ELF-1 (cell line): ENCODE data around the gene BHLHE23.

ENCODE experiments used
- DNase-seq: peaks from one replicate; pipeline ENCODE4 v3.0.0-alpha.2; 2016; ENCODE audit warnings: low read depth, low spot score

BHLHE23 gene

DNA sequence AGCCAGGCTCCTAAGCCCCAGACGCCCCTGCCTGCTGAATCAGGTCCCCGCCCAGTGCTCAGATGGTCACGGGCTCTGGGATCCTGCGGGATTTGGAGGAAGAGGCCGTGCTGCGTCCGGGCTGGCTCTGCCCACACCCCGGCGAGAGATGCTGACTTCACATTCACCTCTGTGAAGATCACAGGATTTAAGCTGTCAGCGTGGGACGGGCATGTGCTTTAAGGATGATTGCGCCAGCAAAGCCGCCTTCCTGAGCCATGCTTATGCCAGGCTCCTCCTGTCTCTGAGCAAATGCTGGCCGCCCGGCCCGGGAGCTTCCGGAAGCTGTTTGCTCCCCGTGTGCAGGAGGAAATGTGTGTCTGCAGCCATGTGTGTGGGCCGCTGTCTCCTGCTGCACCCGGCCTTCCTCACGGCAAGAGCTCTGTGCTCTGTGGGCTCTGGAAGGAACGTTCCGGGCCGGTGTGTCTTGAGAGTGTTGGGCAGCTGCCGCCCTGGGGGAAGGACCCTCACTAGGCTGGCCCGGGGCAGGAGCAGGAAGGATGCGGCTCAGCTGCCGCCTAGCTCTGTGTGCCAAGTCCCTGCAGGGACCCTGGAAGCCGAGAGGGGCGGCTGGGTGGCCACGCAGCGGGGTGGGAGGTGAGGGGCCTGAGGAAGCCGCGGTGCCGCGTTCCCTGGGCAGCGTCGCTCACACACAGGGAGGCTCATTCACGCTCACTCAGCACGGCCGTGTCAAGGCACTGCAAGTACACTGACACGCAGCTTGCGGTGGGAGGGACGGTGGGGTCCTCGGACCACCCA is 19.0 kb upstream of the BHLHE23 start:
- DNase-seq, result no peak

DNA sequence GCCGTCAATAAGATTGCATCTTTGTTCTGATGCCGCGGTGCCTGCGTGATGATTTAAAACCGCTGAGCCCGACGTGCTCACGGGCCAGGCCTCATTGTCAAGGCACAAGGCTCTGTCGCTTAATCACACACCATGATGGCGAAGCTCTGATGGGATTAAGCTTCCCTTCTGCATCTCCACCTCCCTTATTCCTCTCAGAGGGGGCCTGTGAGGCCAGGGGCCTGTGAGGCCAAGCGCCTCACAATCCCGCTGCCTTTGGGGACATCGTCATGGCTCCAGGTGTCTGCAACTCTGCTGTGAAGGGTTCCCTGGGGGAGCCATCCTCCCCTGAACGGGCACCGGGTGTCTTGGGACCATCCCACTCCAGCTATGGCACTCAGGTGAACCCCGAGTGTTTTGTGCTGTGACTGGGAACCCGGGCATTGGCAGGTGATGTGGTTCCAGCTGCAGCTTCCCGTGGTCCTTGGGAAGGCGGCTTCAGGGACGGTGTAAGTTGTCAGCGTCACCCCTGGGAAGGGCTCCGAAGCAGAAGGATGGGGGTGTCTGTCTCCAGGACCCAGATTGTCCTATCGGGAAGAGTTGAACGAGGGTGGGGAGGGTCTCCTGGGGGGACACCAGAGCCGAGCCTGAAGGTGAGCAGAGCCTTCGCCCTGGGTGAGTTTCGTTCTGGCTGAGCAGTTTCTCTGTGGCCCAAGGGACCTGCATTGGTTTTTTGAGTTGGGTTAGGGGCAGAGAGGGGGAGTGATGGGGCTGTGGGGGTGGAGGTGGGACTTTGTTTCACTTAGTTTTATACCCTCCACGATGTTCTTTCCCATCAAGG is 18.0 kb upstream of the BHLHE23 start:
- no peak for DNase-seq

DNA sequence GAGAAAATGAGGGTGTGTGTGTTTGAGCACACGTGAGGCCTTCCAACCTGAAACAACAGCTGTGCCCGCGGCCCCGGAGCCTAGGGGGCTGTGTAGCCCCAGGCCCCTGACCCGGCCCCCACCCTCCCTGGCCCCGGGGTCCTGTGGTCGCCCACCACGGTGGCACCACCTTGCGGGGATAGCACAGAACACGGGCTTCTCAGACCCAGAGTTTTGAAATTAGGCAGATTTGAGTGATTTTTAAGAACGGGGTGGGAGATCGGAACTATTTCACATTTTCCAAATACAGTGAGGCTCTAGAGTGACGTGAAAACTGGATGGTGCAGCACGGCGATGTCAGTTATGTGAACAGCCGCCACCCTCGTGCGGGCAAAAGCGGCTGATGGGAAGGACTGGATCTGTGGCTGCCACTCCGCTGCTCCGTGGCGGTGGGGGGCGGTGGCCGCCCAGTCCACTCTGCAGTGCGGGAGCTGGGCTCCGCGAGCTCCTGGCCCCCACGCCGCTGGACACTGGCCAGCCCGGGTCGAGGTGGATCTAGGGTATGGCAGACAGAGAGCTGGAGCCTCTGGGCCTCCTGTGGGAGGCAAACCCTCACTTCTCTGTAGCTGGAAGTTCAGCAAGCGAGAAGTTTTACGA is 17.3 kb upstream of the BHLHE23 start:
- DNase-seq, result no peak

DNA sequence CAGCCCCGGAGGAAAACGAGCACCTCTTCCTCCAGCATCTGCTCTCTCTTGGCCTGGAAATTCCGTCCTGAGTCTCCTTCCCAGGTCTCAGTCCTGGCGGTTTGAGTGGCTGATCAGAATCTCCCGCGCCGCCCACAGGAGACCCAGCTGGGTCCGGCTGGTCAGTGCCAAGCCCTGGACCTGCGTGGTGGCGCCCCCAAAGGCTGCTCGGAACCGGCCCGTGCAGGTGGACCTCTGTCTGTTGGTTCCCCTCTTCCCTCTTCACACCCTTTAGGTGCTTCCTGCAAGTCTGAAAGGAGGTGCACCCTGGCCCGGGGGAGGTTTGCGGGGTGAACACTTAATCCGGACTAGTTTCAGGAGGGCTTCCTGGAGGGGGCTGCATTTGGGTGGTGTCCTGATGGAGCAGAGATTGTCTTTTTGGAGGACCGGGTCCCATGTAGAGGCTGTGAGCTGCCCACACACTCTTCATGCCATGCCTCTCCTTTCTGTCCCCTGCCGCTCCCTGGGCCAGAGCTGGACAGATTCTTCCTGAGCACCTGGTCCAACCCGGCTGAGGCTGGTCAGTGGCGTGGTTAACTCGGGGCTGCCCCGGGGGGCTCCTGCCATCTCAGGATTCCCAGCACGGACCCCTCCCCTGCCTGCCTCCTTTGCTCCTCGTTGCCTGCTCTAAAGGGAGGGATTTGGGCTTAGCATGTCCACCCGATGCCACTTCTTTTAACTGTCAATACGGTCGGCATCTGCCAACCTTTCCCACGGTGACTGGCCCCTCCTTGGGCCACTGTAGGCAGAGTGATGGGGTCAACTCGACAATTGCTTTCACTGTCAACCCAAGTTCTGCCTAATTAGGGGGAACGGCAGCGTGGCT is 16.5 kb upstream of the BHLHE23 start:
- no peak for DNase-seq

DNA sequence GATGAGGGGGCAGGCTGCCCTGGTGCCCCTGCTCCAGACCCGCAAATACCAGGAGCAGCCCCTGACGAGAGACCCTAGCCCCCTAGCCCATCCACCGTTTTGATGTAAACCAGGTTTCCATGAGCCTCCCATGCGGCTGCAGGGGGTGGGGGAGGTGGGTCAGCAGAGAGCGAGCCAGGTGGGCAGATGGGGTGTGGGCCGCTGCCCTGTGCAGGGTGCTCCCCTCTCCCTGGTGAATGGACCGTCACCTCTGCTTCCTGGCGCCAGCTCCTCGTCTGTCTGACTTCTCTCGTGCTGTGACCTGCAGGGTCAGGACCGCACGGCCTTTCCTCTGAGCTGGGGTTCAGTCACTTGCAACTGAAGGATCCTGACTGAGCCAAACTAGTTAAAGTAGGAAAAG is 15.7 kb upstream of the BHLHE23 start:
- DNase-seq, result no peak

DNA sequence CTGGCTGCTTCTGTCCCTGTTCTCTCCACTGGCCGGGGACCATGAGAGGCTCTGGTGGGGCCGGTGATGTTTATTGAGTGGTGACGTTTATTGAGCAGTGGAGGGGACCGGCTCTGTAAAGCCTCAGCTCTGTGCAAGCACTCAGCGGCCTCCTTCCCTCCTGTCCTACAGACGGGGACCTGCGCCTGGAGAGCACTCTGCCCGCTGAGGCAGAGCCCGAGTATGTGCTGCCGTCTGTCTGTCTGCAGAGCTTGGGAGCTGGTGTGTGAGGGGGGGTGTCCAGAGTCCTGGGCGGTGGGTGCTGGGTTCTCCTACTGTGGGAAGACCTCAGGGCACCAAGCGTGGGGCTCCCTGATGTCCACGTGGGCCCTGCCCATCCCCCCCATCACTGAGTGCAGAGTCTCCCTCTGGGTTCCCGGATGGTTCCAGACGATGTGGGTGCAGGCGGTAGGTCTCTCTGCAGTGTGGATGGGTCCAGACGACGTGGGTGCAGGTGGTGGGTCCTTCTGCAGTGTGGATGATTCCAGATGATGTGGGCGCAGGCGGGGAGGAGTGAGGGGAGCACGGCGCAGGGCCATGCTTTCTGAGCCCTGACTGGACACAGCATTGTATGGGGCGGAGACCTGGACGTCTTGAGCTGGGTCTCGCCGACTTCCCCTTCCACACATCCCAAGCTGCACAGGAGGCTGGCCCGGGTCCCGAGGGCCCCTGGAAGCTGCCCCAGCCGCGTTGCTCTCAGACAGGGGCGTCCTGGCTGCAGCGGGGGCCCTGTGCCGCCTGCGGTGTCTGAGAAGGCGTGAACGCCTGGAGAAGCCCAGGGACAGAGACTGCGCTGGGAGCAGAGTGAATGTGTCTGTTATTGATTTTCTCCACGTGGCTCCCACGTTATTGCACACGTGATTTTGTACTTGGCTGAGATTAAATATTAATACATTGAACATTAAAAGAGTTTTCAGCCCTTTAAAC is 14.9 kb upstream of the BHLHE23 start:
- no peak for DNase-seq

DNA sequence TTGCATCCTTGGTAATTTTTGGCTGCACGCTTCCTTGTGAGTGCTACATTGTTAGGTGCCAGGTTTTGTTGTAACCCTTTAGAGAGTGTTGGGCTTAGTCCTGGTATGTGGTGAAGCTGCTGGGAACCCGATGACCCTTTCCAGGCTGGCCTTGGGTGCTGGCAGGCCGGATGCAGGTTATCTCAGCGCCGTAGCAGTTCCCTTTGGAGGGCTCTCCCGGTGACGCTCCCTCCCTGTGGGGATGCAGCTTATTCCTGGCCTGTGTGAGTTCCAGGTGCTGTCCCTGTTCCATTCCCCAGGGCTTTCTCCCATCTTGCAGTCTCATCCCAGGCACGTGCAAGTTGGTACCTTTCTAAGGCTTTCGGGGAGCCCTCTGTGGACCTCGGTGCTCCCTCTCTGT is 13.9 kb upstream of the BHLHE23 start:
- no peak for DNase-seq

DNA sequence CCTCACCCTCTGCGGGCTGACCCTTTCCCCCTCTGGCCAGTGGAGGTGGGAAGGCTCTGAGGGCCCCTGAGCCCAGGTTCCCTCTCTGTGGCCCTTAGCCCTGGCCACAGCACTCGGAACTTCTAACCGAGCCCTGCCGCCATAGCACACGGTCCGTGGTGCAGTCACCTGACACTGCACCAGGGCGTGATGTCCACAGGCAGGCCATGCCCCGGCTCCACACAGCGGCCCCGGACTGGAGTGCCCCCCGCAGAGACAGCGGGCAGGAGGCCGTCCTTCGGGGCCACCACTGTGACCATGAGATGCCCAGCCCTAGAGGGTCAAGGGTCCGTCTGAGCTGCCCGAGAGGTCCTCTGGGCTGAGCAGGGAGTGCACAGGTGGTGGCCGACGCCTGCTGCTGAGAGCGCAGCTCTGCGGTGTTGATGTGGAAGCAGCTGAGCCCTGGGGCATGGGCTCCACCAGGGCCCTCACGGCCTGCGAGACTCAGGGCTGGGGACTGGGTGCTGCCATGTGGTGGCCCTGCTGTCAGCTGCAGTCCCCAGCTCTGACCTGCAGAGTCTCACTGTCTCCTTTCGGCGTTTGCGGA is 11.2 kb upstream of the BHLHE23 start:
- DNase-seq, result no peak

DNA sequence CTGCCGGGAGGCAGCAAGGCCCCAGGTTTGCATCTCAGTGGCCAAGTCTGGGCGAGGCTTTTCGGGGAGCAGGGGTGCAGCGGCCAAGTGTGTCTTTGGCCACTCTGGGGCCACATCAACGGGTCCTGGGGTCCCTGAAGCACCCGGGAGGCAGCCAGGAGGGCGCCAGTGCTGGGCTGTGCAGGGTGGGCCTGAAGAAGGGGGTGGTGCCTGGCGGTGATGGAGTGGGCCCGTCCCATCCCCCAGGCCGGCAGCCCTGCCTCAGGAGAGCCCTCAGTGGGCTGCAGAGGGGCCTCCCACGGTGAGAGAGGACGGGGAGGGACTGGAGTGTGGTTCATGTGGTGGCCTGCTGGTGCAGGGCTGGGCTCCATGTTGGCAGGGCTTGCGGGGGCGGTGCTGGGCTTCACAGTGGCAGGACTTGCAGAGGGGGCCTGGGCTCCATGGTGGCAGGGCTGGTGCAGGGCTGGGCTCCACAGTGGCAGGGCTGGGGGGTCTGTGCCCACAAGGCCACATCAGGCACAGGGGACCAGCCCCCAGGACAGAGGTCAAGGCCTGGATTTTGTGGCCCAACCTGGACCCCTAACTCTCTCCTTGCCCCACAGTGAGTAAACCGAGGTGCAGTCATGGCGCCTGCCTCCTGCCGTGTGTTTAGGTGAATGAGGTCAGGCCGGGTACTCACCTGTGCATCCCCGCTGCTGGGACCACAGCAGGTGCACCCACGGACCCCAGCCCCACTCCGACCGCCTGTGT is 10.5 kb upstream of the BHLHE23 start:
- no peak for DNase-seq

DNA sequence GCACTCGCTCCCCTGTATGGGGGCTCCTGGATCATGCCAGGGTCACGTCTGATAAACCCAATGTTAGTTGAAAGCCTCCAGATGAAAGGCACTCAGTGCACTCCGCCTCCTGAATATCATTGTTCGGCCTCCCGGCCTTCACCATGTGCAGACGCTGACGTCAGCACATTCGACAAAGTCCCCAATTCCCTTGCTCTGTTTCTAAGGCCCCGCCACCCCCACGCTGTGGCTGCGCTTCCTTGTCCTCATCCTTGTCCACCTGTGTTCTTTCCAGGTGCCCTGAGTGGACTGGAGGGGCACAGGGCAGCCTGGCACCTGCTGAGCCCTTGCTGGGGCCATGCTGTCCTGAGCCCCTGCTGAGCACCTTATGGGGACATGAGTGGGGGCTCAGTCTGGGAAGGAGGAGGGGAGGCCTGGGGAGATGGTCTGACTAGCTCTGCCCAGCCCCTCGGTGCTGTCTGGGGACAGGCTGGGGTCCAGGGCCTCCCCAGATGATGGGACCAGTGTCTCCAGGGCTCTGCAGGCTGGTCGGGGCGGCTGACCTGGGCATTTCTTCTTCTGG is 9.8 kb upstream of the BHLHE23 start:
- no peak for DNase-seq

DNA sequence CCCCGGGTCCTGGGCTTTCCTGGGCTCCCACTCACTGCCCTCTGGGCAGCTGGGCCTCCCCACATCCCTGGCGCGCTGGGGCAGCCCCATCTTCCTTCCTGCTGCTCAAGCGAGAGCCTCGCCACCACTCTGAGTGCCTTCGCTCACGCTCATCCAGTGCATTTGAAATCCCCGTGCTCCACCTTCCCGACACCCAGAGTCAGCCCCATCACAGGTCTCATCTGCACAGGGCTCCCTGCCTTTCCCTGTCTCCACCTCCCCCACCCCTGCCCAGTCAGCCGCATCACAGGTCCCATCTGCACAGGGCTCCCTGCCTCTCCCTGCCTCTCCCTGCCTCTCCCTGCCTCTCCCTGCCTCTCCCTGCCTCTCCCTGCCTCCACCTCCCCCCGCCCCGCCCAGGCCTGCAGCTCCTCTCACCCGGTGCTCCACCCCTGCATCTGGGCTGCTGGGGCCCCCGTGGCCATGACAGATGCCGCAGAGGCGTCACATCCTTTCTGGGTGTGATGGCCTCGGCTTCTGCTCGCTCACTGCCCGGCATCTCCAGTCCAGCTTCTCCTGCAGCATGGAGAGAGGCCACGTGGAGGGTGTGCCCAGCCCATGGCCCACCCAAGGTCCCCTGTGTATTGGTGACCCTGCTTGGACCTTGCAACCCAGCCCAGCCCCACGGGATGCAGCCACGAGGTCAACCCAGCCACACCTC is 9.0 kb upstream of the BHLHE23 start:
- DNase-seq, result no peak

DNA sequence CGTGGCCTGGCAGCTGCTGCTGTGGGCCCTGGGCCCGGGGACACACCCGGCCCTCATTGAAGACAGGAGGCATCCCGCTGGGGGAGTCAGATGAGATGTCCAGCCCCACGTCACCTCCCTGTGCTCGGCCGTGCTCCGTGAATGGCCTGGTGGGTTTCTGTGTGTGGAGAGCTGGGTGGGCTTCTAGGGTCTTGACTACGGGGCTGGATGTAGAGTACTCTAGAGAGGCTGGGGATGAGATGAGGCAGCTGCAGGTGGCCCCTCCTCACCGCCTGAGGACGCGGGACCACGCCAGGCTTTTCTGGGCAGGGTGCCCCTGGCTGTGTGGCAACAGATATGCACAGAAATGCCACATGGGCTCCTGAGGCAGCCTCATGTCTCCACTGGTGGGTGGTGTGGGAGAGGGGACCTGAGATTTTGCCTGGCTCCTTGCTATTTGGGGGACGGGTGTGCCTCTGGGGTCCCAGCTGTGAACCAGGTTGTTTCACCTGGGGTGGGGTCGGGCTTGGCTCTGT is 8.4 kb upstream of the BHLHE23 start:
- DNase-seq, result no peak

DNA sequence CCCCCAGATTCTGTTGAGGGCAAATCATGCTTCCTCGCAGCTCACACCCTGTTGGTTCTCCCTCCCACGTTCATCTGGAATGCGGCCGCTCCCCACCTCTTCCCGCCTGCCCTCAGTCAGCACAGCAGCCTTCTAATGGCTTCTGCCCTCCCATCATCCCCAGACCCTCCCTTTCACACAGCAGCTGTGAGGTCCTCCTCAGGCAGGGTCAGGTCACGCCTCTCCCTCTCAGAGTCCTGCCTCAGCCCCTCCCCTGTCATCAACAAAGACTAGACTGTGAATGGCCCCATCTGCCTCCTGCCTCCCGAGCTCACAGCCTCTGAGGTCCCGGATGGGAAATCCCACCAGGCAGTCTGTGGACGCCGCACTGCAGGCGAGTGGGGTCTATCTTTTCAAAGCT is 7.9 kb upstream of the BHLHE23 start:
- DNase-seq, result peak; percentile 92

DNA sequence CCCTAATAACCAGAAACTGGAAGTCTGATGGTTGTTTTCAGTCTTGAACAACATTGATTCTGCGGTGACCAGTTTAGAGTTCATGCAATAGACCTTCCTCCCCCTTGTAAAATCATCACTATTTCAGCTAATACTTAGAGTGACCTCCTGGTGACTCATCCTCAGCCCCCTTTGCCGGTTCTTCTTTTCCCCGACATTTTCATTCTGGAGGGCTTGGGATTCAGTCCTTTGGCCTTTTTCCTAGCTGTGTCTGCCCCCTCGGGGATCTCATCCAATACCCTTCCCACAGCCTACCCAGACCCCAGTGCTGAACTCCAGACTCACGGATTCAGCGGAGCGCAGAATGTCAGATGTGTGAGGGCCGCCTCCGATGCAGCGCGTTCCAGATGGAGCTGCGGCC is 7.5 kb upstream of the BHLHE23 start:
- DNase-seq, result no peak

DNA sequence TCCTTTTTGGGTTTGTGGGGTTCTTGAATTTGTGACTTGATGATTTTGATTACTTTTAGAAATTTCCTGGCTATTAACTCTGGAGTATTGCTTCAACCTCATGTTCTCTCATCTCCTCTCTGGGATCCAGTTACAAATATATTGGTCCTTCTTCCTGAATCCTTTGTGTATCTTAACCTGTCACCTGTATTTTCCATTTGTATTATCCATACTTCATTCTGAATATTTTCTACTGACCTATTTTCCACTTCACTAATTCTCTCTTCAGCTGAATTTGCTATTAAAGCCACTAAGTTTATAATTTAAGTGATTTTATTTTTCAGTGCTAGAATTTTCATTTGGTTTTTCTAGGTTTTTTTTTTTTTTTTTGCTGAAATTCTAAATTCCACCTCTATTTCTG is 6.4 kb upstream of the BHLHE23 start:
- no peak for DNase-seq

DNA sequence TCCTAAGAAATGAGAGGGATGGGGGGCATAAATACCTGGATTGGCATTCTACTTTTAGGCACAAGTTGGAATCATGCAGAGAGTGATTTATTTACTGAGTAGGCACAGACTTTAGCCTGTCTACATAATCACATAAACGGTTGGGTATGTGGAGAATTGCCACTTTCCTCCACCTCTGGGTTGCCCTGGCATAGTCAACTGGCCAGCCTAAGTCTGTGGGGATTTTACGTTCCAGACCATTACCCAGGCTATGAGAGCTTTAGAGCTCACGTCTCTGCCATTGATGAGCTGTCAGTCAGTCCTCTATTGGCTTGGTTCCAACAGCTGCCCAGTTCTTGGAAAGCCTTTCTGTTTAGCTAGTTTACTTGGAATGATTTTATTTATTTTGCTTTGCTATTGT is 5.0 kb upstream of the BHLHE23 start:
- no peak for DNase-seq

DNA sequence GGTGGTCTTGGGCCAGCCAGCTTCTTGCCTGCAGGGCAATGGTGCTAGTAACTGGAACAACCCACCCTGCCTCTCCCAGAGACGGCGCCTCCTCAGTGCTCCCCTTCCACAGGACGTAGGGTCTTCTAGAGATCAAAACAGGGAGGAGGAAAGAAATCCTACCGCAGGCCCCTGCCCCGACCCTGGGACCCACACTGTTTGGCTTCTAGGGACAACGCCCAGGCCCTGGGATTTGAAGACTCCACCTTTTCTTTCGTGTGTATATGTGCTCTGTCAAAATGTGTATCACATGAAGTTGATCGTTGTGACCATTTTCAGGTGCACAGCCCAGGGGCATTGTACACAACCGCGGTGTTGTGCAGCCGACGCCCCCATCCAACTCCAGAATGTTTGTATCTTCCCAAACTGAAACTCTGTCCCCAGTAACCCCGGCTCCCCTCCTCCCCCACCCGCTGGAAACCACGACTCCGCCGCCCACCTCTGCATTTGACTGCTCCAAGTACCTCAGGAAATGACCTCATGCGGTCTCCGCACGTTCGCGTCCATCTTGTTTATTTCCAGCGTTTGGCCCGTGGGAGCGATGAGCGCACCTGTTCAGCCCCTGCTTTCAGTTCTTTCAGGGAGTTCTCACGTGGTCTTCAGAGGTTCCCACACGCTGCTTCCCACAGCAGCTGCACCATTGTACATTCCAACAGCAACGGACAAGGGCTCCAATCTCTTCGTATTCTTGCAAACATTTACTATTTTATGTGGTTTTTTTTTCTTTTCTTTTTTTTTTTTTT is 3.4 kb upstream of the BHLHE23 start:
- no peak for DNase-seq
